Subcutaneous abdominal adipose tissue (tissue), 5 donors: ENCODE data around the gene PLEKHA4.
"Not testable (repeated sequence)": the region's sequence is repeated elsewhere in the genome, so short reads cannot be mapped to it uniquely, and the experiment has no call there.

Experiments
- H3K27ac ChIP-seq: one replicate; pipeline ENCODE4 v1.7.0; 2013; ENCODE audit warnings: low read depth, mild to moderate bottlenecking, inconsistent platforms, low read length, moderate library complexity
- H3K27me3 ChIP-seq, 5 donors: one replicate each; pipeline ENCODE4 v1.7.0; 2013; ENCODE audit warnings: low read length in 5 of 5, inconsistent platforms in 1 of 5; ENCODE audit not compliant: control insufficient read depth in 5 of 5, insufficient read depth in 4 of 5
- H3K36me3 ChIP-seq, 5 donors: one replicate each; pipeline ENCODE4 v1.7.0; 2013; ENCODE audit warnings: low read length in 5 of 5; ENCODE audit not compliant: control insufficient read depth in 5 of 5, insufficient read depth in 5 of 5
- H3K4me1 ChIP-seq, 5 donors: one replicate each; pipeline ENCODE4 v1.7.0; 2013; ENCODE audit warnings: low read length in 5 of 5, mild to moderate bottlenecking in 3 of 5, moderate library complexity in 1 of 5; ENCODE audit not compliant: control insufficient read depth in 5 of 5, insufficient read depth in 5 of 5
- H3K4me3 ChIP-seq, 5 donors: one replicate each; pipeline ENCODE4 v1.7.0; 2013; ENCODE audit warnings: low read length in 5 of 5, low read depth in 1 of 5
- H3K9ac ChIP-seq, 5 donors: one replicate each; pipeline ENCODE4 v1.7.0; 2013; ENCODE audit warnings: low read length in 5 of 5, mild to moderate bottlenecking in 4 of 5, moderate library complexity in 3 of 5
- H3K9me3 ChIP-seq, 5 donors: one replicate each; pipeline ENCODE4 v1.7.0; 2013; ENCODE audit warnings: low read length in 5 of 5; ENCODE audit not compliant: control insufficient read depth in 5 of 5
- donor health status: healthy.
- donor health status: healthy.
- donor health status: healthy.
- donor health status: healthy.
- donor health status: healthy.

Gene PLEKHA4

DNA sequence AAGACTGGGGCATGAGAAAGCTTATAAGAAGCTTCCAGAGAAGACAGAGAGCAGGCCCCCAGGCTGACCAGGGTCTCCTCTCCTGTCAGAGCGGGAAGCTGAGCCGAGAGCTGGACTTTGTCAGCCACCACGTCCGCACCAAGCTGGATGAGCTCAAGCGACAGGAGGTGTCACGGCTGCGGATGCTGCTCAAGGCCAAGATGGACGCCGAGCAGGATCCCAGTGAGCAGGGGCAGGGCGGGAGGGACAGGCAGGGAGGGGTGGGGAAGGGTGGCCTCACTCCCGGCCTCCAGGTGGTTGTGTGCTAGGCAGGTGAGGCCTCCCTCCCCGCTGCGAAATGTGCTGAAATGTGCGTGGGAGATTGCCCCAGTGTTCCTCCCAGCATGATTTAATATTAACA is 37.2 kb upstream of the PLEKHA4 start:
- peaks cover 2 to 26% (median 22%) of the 10 kb centered on the region in 5 donors for H3K4me1 ChIP-seq
- H3K27me3 ChIP-seq, result no peaks in the 10 kb centered on the region
- peaks cover 1 to 66% (median 43%) of the 10 kb centered on the region in 5 donors for H3K36me3 ChIP-seq
- H3K9me3 ChIP-seq, result no peaks in the 10 kb centered on the region
- H3K9ac ChIP-seq, result no peak overlapping the region
- no peak overlapping the region for H3K4me3 ChIP-seq
- no peak overlapping the region for H3K27ac ChIP-seq

DNA sequence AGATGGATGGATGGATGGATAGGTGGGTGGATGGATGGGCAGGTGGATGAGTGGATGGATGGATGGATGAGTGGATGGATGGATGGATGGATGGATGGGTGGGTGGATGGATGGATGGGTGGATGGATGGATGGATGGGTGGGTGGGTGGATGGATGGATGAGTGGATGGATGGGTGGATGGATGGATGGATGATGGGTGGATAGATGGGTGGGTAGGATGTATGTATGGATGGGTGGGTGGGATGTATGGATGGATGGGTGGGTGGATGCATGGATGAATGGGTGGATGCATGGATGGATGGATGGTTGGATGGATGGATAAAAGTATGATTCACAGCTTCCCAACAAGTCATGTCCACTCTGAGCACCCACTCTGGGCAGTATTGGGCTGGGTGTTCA is 35.4 kb upstream of the PLEKHA4 start:
- not testable (repeated sequence) for H3K9ac ChIP-seq, H3K27me3 ChIP-seq, H3K9me3 ChIP-seq, H3K27ac ChIP-seq, H3K4me3 ChIP-seq
- Histone ChIP-seq H3K4me1 (peaks cover 4 to 33% (median 27%) of the 10 kb centered on the region in 5 donors), H3K36me3 (peaks cover 0 to 51% (median 33%) of the 10 kb centered on the region in 5 donors)

DNA sequence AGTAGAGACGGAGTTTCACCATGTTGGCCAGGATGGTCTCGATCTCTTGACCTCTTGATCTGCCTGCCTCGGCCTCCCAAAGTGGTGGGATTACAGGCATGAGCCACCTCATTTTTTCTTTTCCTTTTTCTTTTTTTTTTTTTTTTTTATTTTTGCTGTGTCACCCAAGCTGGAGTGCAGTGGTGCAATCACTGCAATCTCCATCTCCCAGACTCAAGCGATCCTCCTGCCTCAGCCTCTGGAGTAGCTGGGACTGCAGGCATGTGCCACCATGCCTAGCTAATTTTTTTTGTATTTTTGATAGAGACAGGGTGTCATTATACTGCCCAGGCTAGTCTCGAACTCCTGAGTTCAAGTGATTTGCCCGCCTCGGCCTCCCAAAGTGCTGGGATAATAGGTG is 33.9 kb upstream of the PLEKHA4 start:
- not testable (repeated sequence) for H3K4me3 ChIP-seq, H3K27ac ChIP-seq, H3K27me3 ChIP-seq, H3K9ac ChIP-seq, H3K9me3 ChIP-seq
- H3K4me1 ChIP-seq, result peaks cover 4 to 28% (median 22%) of the 10 kb centered on the region in 5 donors
- H3K36me3 ChIP-seq, result peaks cover 0 to 38% (median 26%) of the 10 kb centered on the region in 5 donors

DNA sequence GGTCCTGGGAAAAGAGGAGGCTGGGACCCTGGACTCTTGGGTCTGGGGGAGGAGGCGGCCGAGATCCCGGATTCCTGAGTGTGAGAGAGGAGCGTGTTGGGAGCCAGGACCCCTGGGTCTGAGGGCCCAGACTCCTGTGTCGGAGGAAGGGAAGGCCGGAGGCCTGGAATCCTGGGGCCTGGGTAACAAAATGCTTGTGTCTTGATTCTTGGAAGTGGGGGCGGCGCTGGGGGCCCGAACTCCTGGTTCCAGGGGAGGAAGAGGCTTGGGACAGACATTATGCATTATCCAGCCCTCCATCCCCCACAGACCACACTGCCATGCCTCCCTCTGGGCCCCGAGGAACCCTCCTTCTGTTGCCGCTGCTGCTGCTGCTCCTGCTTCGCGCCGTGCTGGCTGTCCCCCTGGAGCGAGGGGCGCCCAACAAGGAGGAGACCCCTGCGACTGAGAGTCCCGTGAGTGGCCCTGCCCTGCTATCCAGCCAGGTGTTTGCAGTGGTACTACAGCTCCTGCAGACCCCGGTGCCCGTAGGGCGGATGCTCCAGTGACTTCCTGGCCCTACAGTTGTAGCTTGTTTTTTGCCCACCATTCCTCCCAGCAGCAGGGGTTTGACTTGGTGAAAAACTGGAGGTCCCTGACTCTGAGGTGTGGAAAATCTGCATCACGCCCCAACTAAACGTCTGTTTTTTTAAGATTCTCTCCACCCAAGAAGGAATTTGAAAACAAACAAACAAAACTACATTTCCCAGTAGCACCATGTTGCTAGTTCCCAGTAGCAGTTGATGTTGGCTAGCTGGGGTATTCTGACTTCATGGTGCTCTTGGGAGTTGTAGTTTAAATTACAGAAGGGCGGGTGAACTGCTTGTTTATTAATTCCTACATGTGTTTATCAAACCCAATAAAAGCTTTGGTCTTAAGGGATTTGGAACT is 32.3 kb upstream of the PLEKHA4 start:
- Histone ChIP-seq H3K4me3 (peak overlapping the region; percentile 87 to 96 (median 91)), H3K36me3 (peaks cover 0 to 25% (median 21%) of the 10 kb centered on the region in 5 donors), H3K27ac (peak overlapping the region; percentile 92), H3K27me3 (peaks cover 0 to under 1% (median 0%) of the 10 kb centered on the region in 5 donors), H3K9me3 (no peaks in the 10 kb centered on the region), H3K9ac (peak overlapping the region; percentile 87 to 97 (median 95)), H3K4me1 (peaks cover 4 to 31% (median 27%) of the 10 kb centered on the region in 5 donors)

DNA sequence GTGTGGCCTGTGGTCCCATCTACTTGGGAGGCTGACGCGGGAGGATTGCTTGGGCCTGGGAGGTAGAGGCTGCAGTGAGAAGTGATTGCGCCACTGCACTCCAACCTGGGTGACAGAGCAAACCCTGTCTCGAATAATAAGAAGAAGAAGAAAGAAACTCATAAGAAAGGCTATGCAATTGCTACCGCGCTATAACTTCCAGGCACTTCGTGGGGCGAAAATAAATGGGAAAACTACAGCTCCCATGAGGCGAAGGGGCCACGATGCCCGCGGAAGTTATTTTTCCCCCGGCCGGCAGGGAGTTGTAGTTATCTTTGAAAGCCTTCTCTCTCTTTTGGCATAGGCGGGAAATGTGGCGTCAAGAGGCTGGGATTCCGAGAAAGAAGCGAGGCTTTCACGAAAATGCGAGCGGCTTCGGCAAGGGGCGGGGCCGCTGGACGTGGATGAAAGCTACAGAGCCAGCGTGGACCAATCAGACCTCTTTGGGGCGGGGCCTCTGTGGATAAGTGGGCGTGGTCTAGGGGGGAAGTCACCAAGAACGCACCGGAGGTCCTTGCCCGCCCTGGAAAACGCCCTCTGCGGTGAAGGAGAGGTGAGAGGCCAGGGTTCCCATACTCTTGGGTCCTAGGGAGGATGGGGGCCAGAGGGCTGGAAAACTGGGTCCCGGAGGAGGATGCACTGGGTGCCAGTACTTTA is 31.5 kb upstream of the PLEKHA4 start, which contains the start of gene NUCB1:
NUCB1 (plus strand) TSS at position 532 of the 696 bp plus-strand sequence. CDS start 485 bp downstream, outside the sequence.
- peaks cover 0 to 9% (median 0%) of the 10 kb centered on the region in 5 donors for H3K27me3 ChIP-seq
- H3K9me3 ChIP-seq, result no peaks in the 10 kb centered on the region
- peaks cover 0 to 17% (median 13%) of the 10 kb centered on the region in 5 donors for H3K36me3 ChIP-seq
- peak within 1 kb of the TSS; percentile 87 to 96 (median 91) for H3K4me3 ChIP-seq
- peak within 1 kb of the TSS; percentile 87 to 97 (median 95) for H3K9ac ChIP-seq
- H3K4me1 ChIP-seq, result peaks cover 4 to 38% (median 33%) of the 10 kb centered on the region in 5 donors
- H3K27ac ChIP-seq, result peak within 1 kb of the TSS; percentile 92

DNA sequence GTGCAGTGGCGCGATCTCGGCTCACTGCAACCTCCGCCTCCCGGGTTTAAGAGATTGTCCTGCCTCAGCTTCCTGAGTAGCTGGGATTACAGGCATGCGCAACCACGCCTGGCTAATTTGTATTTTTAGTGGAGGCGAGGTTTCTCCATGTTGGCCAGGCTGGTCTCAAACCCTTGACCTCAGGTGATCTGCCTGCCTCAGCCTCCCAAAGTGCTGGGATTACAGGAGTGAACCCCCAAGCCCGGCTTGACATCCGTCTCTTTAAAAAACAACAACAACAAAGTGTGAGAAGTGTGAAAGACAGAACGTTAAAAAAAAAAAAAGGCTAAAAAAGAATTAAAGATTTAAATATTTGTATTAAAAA is 31.0 kb upstream of the PLEKHA4 start:
- peaks cover 4 to 41% (median 33%) of the 10 kb centered on the region in 5 donors for H3K4me1 ChIP-seq
- H3K9ac ChIP-seq, result peak overlapping the region in 3 of 5 donors; percentile 13 to 95 (median 63)
- not testable (repeated sequence) for H3K9me3 ChIP-seq, H3K27me3 ChIP-seq
- peaks cover 0 to 11% (median 7%) of the 10 kb centered on the region in 5 donors for H3K36me3 ChIP-seq
- peak overlapping the region; percentile 92 for H3K27ac ChIP-seq
- H3K4me3 ChIP-seq, result peak overlapping the region in 3 of 5 donors; percentile 87 to 93 (median 91)

DNA sequence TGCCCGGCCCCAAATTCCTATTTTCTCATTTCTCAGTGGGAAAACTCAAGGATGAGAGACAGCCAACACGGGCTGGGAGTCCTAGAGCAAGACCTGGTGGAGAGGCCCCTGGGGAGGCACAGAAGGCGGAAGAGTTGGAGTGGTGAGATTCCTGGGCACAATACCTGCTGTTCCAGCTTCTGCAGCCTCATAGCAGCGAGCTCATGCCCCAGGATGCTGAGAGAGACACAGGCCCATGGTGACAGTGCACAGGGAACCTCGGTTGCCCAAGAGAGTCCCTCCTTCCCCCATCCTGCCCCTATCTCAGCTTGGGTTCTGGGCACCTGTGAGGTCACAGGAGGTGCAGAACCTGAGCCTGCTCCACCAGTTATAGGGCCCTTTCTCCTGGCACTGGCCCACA is 28.8 kb upstream of the PLEKHA4 start:
- H3K4me1 ChIP-seq, result peaks cover 4 to 41% (median 29%) of the 10 kb centered on the region in 5 donors
- H3K36me3 ChIP-seq, result peaks cover 0 to 4% (median 2%) of the 10 kb centered on the region in 5 donors
- no peak overlapping the region for H3K27ac ChIP-seq
- no peak overlapping the region for H3K9ac ChIP-seq
- H3K27me3 ChIP-seq, result peaks cover 0 to 11% (median 0%) of the 10 kb centered on the region in 5 donors
- H3K4me3 ChIP-seq, result no peak overlapping the region
- no peaks in the 10 kb centered on the region for H3K9me3 ChIP-seq

DNA sequence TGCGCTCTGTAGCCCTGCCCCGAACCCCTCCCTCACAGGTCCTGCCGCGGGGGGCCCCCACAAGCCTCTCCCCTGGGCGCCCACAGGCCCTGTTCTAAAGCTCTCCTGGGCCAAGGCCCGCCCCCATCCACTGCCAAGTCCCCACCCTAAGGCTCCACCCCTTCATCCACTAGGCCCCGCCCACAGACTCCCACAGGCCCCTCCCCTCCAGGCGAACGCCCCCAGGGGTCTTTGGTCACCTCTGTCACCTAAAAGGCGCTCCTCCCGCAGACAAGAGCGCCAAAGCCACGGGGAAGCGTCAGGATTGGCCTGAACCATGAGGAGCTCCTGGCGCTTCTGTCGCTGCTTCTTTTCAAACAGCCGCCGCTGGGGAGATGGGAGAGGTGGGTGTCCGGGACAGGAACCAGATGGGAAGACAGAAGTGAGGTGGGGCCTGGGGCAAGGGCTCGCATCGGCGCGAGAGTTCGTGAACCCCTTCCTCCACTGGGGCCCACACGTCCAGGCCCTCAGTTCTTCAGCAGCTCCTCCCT is 27.8 kb upstream of the PLEKHA4 start:
- Histone ChIP-seq H3K4me3 (peak overlapping the region in 4 of 5 donors; percentile 27 to 46 (median 38)), H3K27me3 (peaks cover 0 to 12% (median 0%) of the 10 kb centered on the region in 5 donors), H3K9me3 (no peaks in the 10 kb centered on the region), H3K27ac (no peak overlapping the region), H3K4me1 (peaks cover 2 to 32% (median 22%) of the 10 kb centered on the region in 5 donors), H3K9ac (peak overlapping the region in 3 of 5 donors; percentile 7 to 47 (median 30)), H3K36me3 (no peaks in the 10 kb centered on the region)

DNA sequence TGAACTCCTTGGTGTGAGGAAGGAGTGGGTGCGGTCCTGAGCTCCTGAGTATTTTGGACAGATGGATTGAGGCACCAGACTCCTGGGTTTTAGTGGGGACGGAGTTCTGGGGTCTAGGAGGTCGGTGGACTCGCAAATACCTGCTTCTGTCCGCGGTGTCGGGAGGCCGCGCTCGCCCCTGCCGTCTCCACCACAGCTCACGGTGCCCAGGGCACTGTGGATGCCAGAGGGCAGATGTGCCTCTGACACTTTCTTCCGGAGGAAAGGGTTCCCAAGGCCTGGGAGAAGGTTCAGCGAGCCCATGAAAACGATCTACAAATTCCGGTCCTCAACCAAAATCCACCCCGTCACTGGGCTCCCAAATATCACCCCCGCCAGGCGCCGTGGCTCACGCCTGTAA is 26.8 kb upstream of the PLEKHA4 start:
- H3K4me3 ChIP-seq, result peak overlapping the region in 2 of 5 donors; percentile 27 to 40
- H3K27ac ChIP-seq, result no peak overlapping the region
- H3K36me3 ChIP-seq, result no peaks in the 10 kb centered on the region
- no peaks in the 10 kb centered on the region for H3K9me3 ChIP-seq
- H3K27me3 ChIP-seq, result peaks cover 0 to 15% (median 0%) of the 10 kb centered on the region in 5 donors
- no peak overlapping the region for H3K9ac ChIP-seq
- peaks cover 2 to 22% (median 12%) of the 10 kb centered on the region in 5 donors for H3K4me1 ChIP-seq
